Left lobe of liver (tissue), 2 donors: ENCODE results near the gene FBXL17. TPM values are rescaled to one million over a fixed set of nuclear protein-coding genes. Genes with fewer than 3 reads are reported as not detected.
"Not testable (repeated sequence)": the region's sequence is repeated elsewhere in the genome, so short reads cannot be mapped to it uniquely, and the experiment has no call there.

Source experiments
- ATAC-seq: fragments of 200-7000 bp; cut with Tn5 transposase; one replicate; pipeline ENCODE4 v1.9.1; 2020; ENCODE audit warnings: mild to moderate bottlenecking, moderate library complexity
- DNase-seq: peaks from one replicate; pipeline ENCODE4 v3.0.0-alpha.2; 2020; ENCODE audit warnings: low spot score
- total RNA-seq: library from RNA; stranded (reverse); gene quantifications from one replicate; pipeline ENCODE4 v1.2.1, GENCODE V29; 2021
- donor health status: DM: no; HTN: no; CAD: no; lungs with moderate emphysema.
- donor health status: DM: no; HTN: yes; CAD: no.

FBXL17 gene
- 9.6 TPM for total RNA-seq

DNA sequence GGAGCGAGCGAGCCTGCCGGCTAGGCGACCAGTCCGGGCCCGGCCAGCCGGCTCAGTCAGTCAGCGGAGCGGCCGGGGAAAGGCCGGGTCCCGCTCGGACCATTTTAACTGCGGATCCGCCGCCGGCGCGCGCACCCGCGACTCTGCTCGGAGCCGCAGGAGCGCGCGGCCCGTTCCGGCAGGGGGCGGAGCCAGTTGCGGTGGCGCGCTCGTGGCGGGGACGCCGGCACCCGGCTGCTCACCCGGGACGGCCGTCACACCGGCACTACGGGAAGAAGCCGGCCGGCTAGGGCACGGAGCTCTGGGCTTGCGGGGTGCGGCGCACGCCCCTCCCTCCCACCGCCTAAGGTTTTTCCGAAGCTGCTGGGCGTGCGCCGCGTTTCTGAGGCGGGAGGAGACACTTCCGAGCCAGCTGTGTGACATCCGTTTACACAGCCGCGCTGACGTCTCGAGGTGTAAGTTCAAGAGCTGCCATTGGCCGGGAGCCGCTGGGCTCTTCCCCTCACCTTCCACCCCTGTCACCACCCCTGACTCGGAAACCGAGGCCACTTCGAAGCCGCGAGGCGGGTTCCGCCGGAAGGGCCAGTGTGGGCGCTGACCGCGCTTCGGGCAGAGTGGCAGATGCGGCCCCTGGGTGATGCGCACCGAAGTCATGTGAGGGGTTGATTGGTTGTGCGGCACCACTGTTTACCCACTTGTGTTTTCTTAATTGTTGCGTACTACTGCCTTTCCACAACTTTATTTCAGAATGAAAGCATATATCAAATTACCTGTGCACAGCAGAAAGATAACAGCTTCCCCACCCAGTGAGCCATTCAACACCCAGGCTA, at the start of gene FBXL17:
Gene FBXL17, minus strand, starts transcription at position 145 of the 830 bp plus-strand sequence.
- ATAC-seq: peak; percentile 85
- peak; percentile 98 for DNase-seq

GRCh38 chr5:108430931-108431608, 49.2 kb upstream of the FBXL17 start:
- no peak for ATAC-seq

GRCh38 chr5:108421713-108422112, 39.8 kb upstream of the FBXL17 start:
- no peak for DNase-seq
- no peak for ATAC-seq

More at GRCh38 chr5:108430931-108431608, 49.2 kb upstream of the FBXL17 start:
- DNase-seq: no peak

DNA sequence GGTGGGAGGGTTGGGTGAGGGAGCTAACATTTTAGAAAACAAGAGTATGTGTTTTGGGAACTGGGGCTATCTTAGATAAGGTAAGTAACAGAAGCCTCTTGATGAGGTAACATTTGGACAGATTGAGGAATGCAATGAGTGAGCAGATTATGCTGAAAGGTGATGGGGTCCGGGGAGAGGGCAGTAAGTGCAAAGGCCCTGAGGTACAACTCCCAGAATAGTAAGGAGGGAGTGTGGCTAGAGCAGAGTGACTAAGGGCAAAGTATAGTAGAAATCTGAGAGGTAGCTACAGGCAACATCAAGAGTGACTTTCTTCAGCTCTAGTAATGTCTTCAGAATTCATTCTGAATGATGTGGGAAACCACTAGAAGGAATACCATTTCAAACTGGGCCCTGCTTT, 38.9 kb upstream of the FBXL17 start:
- DNase-seq (no peak), ATAC-seq (no peak)

- DNase-seq (no peak), ATAC-seq (no peak)
Measured at GRCh38 chr5:108420158-108420557, 38.3 kb upstream of the FBXL17 start.

DNA sequence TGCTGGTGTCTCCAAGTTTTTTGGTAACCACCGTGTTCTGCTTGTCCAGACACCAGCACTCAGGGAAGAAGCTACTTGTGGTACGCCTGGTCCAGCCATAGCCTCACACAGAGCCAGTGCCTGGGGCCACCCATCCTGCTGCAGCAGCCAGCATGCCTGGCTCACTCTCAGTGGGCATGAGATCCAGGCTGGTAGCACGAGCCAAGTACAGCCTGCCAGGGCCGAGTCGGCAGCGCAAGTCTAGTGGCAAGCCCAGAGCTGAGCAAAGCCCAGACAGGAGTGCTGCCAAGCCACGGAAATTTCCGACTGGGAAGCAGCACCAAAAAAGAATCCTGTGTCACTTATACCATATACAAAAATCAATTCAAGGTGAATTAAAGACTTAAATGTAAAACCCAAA, 36.3 kb upstream of the FBXL17 start:
- ATAC-seq (peak; percentile 62), DNase-seq (no peak)

GRCh38 chr5:108417166-108417670, 35.3 kb upstream of the FBXL17 start:
- no peak for ATAC-seq
- no peak for DNase-seq

GRCh38 chr5:108415726-108416125, 33.8 kb upstream of the FBXL17 start:
- DNase-seq: no peak

GRCh38 chr5:108409786-108410185, 27.9 kb upstream of the FBXL17 start:
- ATAC-seq (no peak), DNase-seq (no peak)

More at GRCh38 chr5:108415726-108416125, 33.8 kb upstream of the FBXL17 start:
- no peak for ATAC-seq

- ATAC-seq, DNase-seq: not testable (repeated sequence)
Measured at GRCh38 chr5:108405201-108405600, 23.3 kb upstream of the FBXL17 start.

DNA sequence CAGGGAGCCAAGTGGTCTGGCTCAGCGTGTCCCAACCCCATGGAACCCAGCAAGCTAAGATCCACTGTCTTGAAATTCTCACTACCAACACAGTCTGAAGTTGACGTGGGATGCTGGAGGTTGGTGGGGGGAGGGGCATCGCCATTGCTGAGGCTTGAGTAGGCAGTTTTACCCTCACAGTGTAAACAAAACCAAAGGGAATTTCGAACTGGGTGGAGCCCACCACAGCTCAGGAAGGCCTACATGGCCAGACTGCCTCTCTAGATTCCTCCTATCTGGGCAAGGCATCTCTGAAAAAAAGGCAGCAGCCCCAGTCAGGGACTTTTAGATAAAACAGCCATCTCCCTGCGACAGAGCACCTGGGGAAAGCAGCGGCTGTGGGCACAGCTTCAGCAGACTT, 17.1 kb upstream of the FBXL17 start:
- ATAC-seq (no peak), DNase-seq (no peak)

- DNase-seq, ATAC-seq: not testable (repeated sequence)
Measured at GRCh38 chr5:108396837-108397236, 14.9 kb upstream of the FBXL17 start.

- DNase-seq (no peak), ATAC-seq (no peak)
Measured at GRCh38 chr5:108387758-108388157, 5.9 kb upstream of the FBXL17 start.

GRCh38 chr5:108386345-108387061, 4.6 kb upstream of the FBXL17 start:
- ATAC-seq: no peak

GRCh38 chr5:108384741-108385140, 2.8 kb upstream of the FBXL17 start:
- no peak for DNase-seq

More at GRCh38 chr5:108386345-108387061, 4.6 kb upstream of the FBXL17 start:
- no peak for DNase-seq

DNA sequence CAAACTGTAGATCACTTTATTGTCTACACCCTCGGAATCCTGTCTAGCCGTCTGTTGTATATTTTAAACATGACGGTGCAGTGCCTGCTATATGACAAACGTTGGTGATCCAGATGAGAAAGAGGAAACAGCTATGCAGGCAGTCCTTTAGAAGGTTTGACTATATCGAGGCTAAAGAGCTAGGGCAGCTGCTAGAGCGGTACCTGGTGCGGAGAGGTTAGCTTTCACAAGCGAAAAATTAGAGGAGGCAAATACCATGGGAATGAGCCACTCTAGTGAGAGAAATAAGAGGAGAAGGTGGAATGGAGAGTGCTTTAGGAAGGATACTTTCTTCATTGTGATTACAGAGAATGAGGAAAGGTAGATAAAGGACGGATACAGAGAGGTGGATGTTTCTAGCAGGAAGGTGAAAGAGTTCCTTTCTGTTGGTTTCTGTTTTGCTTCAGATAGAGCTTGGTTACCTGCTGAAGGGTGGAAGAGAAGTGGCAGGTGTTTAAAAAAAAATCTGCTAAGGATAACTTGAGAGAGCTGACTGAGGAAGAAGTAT, 959 bp upstream of the FBXL17 start:
- DNase-seq (no peak), ATAC-seq (no peak)

More at GRCh38 chr5:108384741-108385140, 2.8 kb upstream of the FBXL17 start:
- ATAC-seq: no peak

DNA sequence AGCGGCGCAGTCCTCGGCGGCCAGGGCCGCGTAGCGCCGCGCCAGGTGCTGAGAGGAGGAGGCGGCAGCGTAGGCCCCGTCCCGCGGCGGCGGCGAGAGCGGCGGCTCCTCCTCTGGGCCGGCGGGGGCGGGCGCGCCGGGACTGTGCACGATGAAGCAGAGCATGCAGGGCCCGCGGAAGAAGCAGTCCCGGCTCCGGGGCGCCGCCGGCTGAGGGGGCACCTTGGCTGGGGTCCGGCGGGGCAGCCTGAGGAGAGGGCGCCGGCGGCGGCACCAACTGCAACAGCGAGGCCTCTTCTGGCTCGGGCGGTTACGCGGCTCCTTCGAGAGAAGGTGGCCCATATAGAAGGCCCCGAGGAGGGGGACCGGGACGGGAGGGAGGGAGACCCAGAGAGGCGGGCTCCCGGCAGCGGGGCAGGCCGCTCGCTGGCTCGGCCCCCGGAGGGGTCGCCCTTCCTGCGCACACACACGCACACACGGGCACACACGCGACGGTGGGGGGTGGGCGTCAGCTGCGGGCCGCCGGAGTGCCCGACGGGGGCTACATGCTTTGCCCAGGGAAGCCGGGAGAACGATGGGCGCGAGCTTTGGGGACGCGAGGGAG, 446 bp downstream of the FBXL17 start:
- ATAC-seq (peak; percentile 74), DNase-seq (peak; percentile 83)

DNA sequence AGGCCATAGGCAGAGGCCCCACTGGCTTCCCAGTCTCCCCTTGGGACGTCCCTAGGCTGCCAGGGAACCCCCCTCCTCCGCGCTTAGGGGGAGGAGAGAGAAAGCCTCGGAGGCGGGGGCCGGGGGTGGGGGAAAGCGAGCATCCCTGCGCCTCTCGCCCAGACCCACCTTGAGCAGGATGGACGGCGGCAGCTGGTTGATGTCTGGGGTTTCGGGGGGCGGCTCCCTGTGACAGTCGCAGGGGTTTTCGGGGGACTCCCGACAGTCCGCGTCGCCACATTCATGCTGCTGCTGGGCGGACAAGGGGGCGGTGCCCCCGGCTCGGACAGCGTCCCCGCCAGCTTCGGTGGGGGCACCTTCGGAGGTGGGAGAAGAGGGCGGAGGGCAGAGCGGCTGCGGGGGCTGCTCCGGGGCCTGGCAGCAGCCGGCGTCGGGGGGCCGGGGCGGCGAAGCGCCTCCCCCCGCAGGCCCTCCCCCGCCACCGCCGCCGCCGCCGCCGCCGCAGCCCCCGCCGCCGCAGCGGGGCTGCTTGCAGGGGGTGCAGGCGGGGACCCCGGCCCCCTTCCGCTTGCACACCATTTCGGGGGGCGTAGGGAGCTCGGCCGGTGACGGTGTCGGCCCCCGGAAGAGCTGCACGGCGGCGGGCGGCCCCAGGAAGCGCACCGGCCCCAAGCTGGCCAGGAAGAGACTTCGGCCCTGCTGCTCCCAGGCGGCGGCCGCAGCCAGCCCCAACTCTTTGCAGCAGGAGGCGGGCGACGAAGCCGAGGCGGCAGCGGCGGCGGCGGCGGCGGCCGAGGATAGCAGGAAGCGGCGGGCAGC, 1.2 kb downstream of the FBXL17 start:
- DNase-seq: peak; percentile 54
- no peak for ATAC-seq

DNA sequence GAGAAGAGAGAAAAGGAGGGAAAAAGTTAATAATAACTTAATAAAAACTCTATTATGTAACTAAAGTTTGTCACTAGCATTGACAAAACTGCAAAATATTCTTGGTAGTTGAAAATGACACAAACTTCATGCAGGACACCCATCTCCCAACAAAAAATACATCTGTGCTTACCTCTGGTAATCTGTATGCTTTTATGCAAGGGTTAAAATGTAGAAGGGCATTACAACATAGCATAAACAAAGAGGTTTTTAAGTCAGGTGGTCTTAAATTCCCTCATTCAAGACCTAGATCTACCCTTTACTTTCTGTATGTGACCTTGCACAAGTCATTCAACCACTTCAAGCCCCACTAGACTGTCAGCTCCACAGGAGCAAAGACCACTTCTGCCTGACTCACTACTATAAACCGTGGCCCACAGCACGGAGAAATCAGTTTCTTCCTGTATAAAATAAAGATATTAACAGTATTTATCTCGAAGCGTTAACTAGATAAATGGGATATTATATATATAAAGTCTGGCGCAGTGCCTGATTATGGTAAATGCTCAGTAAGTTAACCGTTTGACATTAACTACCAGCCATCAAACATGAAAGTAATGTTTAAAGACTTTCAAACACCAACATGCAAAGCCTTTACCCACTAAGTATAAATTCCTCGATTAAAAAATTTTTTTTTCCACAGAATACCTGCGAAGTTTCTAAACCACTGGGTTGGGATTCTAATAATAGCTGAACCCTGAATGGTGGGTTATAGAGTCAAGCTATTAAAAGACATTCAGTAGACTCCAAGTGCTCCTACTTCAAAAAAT, 2.0 kb downstream of the FBXL17 start:
- DNase-seq: no peak
- no peak for ATAC-seq
